GM18951 (cell line): Measurements from ENCODE around the gene GABBR2.

Experiments
- POLR2A ChIP-seq: IDR thresholded peaks from 4 replicates; pipeline ENCODE4 v1.6.1; 2011; ENCODE audit warnings: mild to moderate bottlenecking; ENCODE audit not compliant: insufficient read length, insufficient read depth; ENCODE audit errors: extremely low read depth
- in situ Hi-C: fragments of 300-500 bp; cut with MboI; formaldehyde crosslinking; loops from one replicate; pipeline ENCODE4 v1.12.0; 2022; ENCODE audit warnings: low sequenced_read_pairs, mixed read lengths, inconsistent platforms; ENCODE audit not compliant: unreplicated experiment

GABBR2 gene

DNA sequence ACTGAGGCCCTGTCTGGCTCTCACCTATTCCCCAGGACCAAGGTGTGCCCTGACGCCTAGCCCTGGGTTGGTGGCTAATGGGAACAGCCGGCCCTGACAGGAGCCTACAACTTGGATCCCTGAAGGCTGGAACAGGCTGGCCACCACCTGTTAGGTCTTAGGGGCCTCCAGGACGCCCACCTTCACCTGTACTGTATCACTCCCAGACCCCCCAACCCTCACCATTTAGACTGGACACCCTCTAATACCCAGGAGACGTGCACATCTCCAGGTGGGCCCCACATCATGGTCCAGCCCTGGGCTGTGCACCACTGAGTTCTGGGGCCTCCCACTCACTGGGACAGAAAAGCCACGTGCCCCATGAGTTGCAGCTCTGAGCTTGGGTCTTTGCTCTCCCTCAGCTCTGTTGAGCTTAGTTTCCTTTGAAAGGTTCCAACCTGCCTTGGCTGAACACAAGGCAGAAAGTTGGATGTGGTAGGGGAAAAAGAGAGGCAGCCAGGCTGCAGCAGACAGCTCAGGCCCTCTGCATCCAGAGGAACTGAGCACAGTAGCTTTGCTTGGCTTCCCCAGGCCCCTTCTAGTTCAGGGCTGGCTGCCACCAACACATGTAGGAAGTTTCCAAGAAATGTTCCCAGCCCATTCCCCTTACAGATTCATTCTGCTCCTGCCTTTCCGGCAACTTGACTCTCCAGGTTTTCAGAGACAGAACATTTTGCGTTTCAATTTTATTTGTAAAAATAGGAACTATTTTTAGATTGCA, 336.5 kb downstream of the GABBR2 start:
- in situ Hi-C loops, result no loop called here
- no peak for TF ChIP-seq POLR2A

DNA sequence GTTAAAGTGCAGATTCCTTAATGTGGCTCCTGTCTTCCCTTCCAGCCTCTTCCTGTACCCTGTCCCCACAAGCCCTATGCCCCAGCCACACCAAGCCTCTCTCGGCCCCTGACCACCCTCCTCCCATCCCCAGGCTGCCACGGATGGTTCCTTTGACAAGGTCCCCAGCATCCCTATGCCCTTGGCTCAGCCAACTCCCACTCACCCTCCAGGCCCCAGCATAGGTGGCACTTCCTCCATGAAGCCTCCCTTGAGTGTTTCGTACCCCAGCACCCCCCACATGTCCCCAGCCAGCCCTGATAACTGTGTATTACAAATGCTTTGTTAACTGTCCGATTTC, 337.8 kb downstream of the GABBR2 start:
- in situ Hi-C loops, result no loop called here
- TF ChIP-seq POLR2A, result no peak

DNA sequence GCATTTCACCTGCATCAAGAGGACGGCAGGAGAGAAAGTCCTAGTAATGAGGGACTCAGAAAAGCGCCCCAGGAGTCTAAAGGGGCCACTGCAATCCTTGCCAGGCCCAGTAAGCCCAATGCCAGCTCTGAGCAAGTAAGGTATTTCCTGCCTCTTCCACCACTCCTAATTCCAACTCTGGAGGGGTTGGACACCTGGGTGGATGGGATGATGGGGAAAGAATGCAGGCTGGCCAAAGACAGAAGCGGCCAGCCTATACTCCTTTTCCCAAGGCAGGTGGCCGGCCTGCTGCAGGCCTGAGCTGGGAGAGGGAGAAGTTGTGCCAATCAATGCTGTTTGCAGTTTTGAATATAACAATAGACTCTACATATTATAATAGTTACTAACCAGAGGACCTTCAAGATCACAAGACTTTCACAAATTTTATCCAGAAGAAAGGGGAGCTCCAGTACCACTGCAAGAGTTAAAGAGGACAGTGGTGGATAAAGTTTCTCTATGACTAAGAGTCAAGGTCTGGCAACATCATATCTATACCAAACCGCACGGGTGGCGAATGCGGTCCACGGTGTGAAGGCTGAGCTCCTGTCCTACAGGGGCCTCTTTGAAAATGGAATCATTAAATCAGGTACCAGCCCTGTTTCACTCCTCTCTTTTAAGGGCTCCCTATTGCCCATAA, 338.3 kb downstream of the GABBR2 start:
- no peak for TF ChIP-seq POLR2A
- in situ Hi-C loops, result no loop called here

DNA sequence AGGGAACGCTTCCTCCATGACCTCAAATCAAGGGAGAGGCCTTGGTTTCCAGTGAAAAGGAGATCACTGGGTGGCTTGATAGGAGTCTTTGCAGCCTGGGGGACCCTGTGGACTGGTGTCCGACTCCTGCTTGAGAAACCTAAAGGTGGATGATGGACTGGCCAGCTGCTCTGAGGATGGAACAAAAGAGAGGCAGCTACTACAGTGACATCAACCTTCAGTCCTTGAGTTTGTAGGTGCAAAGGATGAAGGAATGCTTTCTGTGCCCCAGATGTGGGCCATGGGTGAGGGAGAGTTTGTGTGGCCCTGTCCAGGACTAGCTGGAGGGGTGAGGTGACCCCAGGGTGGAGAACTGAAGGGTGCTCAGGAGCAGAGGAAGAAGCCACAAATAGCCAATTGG, 338.8 kb downstream of the GABBR2 start:
- in situ Hi-C loops, result no loop called here
- no peak for TF ChIP-seq POLR2A

DNA sequence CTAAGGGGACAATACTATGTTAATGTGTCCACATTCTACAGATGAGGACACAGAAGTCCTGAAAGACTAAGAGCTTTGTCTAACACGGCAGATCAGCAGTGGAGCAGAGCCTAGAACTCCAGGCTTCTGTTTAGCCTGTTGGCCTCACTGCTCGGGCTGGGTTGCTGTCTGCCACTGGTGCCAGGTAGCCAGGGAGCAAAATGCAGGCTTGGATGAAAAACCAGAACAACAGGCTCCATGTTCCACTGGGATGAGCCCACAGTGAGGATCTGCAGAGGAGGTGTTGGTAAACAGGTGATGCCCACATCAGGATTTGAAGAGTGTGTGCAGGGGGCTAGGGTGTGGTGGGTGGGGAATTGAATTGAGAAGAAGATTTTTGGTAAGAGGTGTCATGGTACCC, 339.3 kb downstream of the GABBR2 start:
- in situ Hi-C loops, result no loop called here
- no peak for TF ChIP-seq POLR2A

DNA sequence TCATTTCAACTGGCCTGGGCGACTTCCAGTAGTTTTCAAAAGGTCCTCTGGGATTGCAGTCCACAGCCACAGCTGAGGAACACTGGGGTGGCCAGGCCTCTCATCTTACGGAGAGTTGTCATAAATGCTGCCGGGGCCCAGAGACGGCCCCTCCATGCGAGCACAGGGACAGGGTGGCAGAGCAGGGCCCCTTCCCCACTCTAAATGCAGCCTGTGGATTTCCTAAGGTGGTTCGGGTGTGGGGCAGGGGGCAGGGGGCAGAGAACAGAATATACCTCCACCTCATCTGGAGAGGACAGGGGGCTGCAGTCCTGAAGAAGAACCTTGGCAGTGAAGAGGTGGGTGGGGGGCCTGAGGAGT, 339.7 kb downstream of the GABBR2 start:
- TF ChIP-seq POLR2A, result no peak
- in situ Hi-C loops, result no loop called here

DNA sequence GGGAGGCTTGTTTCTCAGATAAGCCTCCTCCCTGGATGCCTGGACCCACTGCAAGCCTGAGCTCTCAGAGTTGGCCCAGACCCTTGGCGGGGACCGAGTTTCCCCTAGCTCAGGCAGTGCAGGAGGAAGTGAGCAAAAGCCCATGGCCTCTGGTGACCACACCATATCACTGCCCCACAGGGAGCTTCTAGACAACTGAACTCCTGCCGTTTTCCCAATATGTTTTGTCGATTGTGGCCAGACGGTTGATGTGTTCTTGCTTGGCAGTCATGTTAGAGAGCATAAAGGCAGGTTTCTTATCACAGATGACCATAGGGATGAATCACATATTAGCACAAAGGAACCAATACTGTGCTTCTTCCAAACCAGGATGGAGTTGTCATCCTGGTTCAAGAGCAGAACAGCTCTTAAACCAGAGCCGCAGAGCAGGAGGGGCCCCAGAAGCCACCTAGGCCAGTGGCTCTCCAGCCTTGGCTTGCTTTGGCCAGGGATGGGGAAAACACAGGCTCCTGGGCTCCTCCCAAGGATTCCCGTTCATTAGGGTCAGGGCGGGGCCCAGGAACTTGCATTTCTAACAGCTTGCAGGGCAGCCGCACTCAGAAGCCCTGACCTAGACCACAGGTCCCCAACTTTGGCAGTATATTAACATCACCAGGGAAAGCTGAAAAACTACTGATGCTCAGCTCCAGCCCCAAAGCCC, 340.2 kb downstream of the GABBR2 start:
- no peak for TF ChIP-seq POLR2A
- in situ Hi-C loops, result no loop called here

DNA sequence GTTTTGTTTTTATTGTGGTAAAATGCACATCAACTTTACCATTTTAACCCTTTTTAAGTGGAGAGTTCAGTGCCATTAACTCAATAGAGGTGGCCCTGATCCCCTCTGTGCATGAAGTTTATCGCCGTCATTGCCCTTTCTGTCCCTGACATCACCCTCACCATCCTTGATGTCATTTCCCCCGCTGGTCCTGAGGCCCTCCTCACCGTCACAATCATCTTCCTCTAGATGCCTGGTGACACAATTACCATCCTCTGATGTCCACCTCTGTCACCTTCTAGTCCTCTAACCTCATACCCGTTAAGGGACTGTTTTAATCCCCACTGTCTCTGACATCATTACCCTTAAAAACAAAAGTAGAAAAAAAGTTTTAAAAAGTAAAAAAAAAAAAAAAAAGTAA, 340.8 kb downstream of the GABBR2 start:
- TF ChIP-seq POLR2A, result no peak
- in situ Hi-C loops, result no loop called here

DNA sequence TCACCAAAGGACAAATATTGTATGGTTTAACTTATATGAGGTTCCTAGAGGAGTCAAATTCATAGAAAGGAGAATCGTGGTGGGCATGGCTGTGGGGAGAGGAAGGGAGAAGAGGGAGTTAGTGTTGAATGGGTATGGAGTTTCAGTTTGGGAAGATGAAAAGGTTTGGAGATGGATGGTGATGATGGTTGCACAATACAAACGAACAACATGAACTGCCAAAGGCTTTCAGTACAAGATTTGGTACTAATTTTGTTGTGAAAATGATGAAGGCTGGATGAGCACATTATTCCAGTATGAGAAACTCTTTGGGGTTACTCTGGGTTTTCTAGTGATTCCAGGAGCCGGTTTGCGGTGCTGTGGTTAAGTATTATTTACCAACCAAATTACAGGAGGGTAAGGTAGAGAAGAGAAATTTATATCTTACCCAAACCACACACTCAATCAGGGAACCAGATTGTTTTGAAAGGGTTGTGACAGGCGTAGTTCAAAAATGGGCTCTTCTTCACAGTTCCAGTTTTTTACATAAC, 341.3 kb downstream of the GABBR2 start:
- in situ Hi-C loops, result no loop called here
- no peak for TF ChIP-seq POLR2A

DNA sequence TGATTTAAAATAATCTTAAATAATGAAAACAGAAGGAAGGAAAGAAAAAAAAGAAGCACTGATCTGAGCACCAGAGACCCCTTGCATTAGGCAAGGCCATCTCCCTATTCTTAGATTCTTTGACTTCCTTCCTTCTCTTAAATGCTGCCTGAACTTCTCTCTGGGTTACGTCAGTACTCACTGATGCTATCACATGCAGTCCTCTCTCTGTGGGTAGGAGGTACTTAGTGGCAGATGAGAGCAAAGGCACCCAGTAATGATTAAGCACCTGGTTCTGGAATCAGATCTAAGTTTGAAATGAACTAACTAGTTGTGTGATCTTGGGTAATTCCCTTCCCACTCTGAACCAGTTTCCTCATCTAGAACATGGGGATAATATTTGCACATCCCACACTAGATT, 343.0 kb downstream of the GABBR2 start:
- in situ Hi-C loops, result no loop called here
- TF ChIP-seq POLR2A, result no peak

DNA sequence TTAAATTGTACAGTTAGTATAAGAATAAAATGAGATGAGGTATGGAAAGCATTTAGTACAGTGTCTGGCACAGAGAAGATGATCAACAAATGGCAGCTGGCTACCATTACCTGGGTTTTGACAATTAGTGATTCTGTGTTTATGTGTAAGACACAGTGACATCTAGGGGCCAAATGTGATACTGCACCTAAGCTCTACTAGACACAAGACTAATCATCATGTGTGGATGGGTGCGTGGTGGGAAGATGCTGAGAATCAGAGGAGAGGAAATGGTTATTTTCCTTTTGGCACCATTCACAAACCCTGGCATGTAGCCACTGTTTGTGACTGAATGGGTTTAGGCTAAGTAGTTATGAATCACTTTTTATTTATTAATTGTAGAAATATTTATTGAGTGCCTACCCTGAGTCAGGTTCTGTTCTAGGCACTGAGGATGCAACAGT, 343.5 kb downstream of the GABBR2 start:
- in situ Hi-C loops, result no loop called here
- no peak for TF ChIP-seq POLR2A

DNA sequence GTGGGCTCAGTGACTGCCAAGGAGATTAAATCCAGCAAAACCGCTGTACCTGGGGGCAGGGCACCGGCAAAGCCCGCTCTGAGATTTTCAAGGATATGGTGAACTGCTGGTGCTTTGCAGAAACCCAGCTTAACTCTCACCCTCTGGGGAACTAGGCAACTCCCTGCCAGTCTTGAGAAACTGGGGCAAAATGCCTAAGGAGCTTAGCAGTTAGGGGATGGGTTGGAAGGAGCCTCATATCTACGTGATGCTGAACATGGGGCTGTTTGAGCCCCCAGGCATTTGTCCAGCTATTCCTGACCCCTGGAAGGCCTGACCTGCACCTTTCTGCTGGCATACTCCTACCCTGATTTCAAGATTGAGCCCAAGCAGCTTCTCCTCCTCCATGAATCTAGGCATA, 344.6 kb downstream of the GABBR2 start:
- in situ Hi-C loops, result no loop called here

DNA sequence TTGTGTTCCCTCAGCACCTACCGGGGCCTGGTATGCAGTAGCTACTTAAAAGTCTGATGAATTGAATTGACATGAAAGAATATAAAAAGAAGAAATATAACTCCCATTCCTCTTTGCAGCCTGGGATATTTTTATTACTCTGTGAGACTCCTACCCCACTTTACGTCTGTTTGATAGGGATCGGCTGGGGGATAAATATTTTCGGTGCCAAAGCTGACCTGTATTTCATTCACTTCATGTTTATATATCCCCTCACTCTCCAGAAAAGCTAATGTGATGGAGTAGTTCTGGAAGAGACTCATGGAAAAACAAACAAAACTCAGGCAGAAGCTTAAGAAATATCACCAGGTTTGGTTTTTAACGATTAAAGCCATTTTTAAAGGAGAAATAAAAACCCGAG, 345.1 kb downstream of the GABBR2 start:
- in situ Hi-C loops, result no loop called here
- TF ChIP-seq POLR2A, result no peak

More for the DNA sequence above, 344.6 kb downstream of the GABBR2 start:
- TF ChIP-seq POLR2A, result no peak
